ENCODE measurements around the gene HAUS3.

- TF ChIP-seq, protein P1, sequence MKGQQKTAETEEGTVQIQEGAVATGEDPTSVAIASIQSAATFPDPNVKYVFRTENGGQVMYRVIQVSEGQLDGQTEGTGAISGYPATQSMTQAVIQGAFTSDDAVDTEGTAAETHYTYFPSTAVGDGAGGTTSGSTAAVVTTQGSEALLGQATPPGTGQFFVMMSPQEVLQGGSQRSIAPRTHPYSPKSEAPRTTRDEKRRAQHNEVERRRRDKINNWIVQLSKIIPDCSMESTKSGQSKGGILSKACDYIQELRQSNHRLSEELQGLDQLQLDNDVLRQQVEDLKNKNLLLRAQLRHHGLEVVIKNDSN (IDR thresholded peaks at IDR 0.05), result no peak
- TF ChIP-seq REST (IDR thresholded peaks at IDR 0.05; ENCODE audit: low read depth), result no peak
- TF ChIP-seq RAD21 (IDR thresholded peaks at IDR 0.05; ENCODE audit: low read depth), result no peak
- no peak for TF ChIP-seq TCF12 (IDR thresholded peaks at IDR 0.05; ENCODE audit: low read depth)
- no peak for TF ChIP-seq MAX (IDR thresholded peaks at IDR 0.05)
- no peak for TF ChIP-seq EP300 (IDR thresholded peaks at IDR 0.05; ENCODE audit: borderline replicate concordance)
- TF ChIP-seq TAF1 (IDR thresholded peaks at IDR 0.05; ENCODE audit: low read depth), result no peak
These were observed 3.9 kb upstream of the HAUS3 start for GRCh38 chr4:2245787-2246275.

Measured in Ishikawa (cell line).